OCI-LY1 (cell line): ENCODE data around the gene NOTCH1.

ENCODE experiments used
- H2AFZ ChIP-seq: fragments of 200-600 bp; sonication (generic), shearing (Covaris generic); 2 replicates; pipeline ENCODE4 v1.6.0; 2014; ENCODE audit warnings: antibody characterized with exemption, mild to moderate bottlenecking, low read length
- H3F3A ChIP-seq: fragments of 200-600 bp; sonication (generic), shearing (Covaris generic); 2 replicates; pipeline ENCODE4 v1.6.0; 2014; ENCODE audit warnings: mild to moderate bottlenecking, antibody characterized with exemption, low read length, moderate library complexity; ENCODE audit not compliant: insufficient read depth
- H3K27ac ChIP-seq: fragments of 200-600 bp; sonication (generic); 2 replicates; pipeline ENCODE4 v1.5.1; 2014; ENCODE audit warnings: low read length, mixed run types, mild to moderate bottlenecking, low read depth; ENCODE audit not compliant: poor library complexity, severe bottlenecking
- H3K27me3 ChIP-seq: fragments of 200-600 bp; sonication (generic); 2 replicates; pipeline ENCODE4 v1.6.0; 2014; ENCODE audit warnings: antibody characterized with exemption, mild to moderate bottlenecking, low read length, moderate library complexity; ENCODE audit not compliant: insufficient read depth
- H3K36me3 ChIP-seq: fragments of 200-600 bp; sonication (generic); 2 replicates; pipeline ENCODE4 v1.6.1; 2014; ENCODE audit warnings: mild to moderate bottlenecking, antibody characterized with exemption, low read length, moderate library complexity, mixed read lengths; ENCODE audit not compliant: insufficient read depth
- H3K4me1 ChIP-seq: fragments of 200-600 bp; sonication (generic); 2 replicates; pipeline ENCODE4 v1.5.1; 2014; ENCODE audit warnings: mild to moderate bottlenecking, low read length, moderate library complexity; ENCODE audit not compliant: insufficient read depth, severe bottlenecking
- H3K4me2 ChIP-seq: fragments of 200-600 bp; sonication (generic), shearing (Covaris generic); 2 replicates; pipeline ENCODE4 v1.6.1; 2014; ENCODE audit warnings: low read length
- H3K4me3 ChIP-seq: fragments of 200-600 bp; sonication (generic); 2 replicates; pipeline ENCODE4 v1.5.1; 2014; ENCODE audit warnings: low read length, low read depth, mild to moderate bottlenecking, mixed read lengths; ENCODE audit not compliant: poor library complexity, severe bottlenecking
- H3K79me2 ChIP-seq: fragments of 200-600 bp; shearing (Covaris generic); 2 replicates; pipeline ENCODE4 v1.6.1; 2016; ENCODE audit warnings: mixed run types, low read length, mixed read lengths; ENCODE audit not compliant: insufficient read depth
- H3K9ac ChIP-seq: fragments of 200-600 bp; sonication (generic), shearing (Covaris generic); 2 replicates; pipeline ENCODE4 v1.6.1; 2014; ENCODE audit warnings: mild to moderate bottlenecking, low read length, mixed read lengths
- H3K9me2 ChIP-seq: fragments of 200-600 bp; sonication (generic), shearing (Covaris generic); 2 replicates; pipeline ENCODE4 v1.6.1; 2014; ENCODE audit warnings: low read depth, mild to moderate bottlenecking, low read length, mixed read lengths
- H3K9me3 ChIP-seq: fragments of 200-600 bp; shearing (Covaris generic); 2 replicates; pipeline ENCODE4 v1.6.1; 2014; ENCODE audit warnings: low read length, mixed read lengths
- H4K20me1 ChIP-seq: fragments of 200-600 bp; sonication (generic), shearing (Covaris generic); 2 replicates; pipeline ENCODE4 v1.6.0; 2016; ENCODE audit warnings: mild to moderate bottlenecking, low read length; ENCODE audit not compliant: insufficient read depth
- CTCF ChIP-seq: fragments of 200-600 bp; sonication (generic), shearing (Covaris generic); IDR thresholded peaks from 2 replicates; pipeline ENCODE4 v1.5.1; 2017; ENCODE audit warnings: mild to moderate bottlenecking, antibody characterized with exemption, low read length, moderate library complexity, mixed read lengths
- EZH2 ChIP-seq: fragments of 200-600 bp; sonication (generic), shearing (Covaris generic); IDR thresholded peaks from 2 replicates; pipeline ENCODE4 v1.8.0; 2017; ENCODE audit warnings: borderline replicate concordance, mixed run types, mild to moderate bottlenecking, antibody characterized with exemption, low read length, moderate library complexity, mixed read lengths

NOTCH1 gene

GRCh38 chr9:136568288-136569081, 22.6 kb upstream of the NOTCH1 start:
- Histone ChIP-seq H3K27me3 (peaks cover 29% of the 10 kb centered on the region; the same call in 1 of the 2 replicates), H3K4me2 (no peak overlapping the region), H3K9me2 (no peaks in the 10 kb centered on the region), H4K20me1 (no peaks in the 10 kb centered on the region), H3K9ac (no peak overlapping the region), H3K4me1 (no peaks in the 10 kb centered on the region), H3K4me3 (no peak overlapping the region), H3K9me3 (no peaks in the 10 kb centered on the region), H3K79me2 (no peaks in the 10 kb centered on the region), H3K27ac (no peak overlapping the region), H2AFZ (no peak overlapping the region), H3F3A (no peaks in the 10 kb centered on the region), H3K36me3 (no peaks in the 10 kb centered on the region)
- no peak for TF ChIP-seq CTCF
- TF ChIP-seq EZH2, result no peak

- Histone ChIP-seq H2AFZ (no peak overlapping the region), H3K79me2 (no peaks in the 10 kb centered on the region), H3K9me2 (no peaks in the 10 kb centered on the region), H3K4me3 (no peak overlapping the region), H3K27me3 (peaks cover 26% of the 10 kb centered on the region; the same call in 1 of the 2 replicates), H3K36me3 (no peaks in the 10 kb centered on the region), H3K27ac (no peak overlapping the region), H3K4me2 (no peak overlapping the region), H3K9ac (no peak overlapping the region), H4K20me1 (no peaks in the 10 kb centered on the region), H3K9me3 (no peaks in the 10 kb centered on the region), H3F3A (no peaks in the 10 kb centered on the region), H3K4me1 (no peaks in the 10 kb centered on the region)
- TF ChIP-seq EZH2 (no peak), CTCF (no peak)
Measured at GRCh38 chr9:136567651-136568287, 21.9 kb upstream of the NOTCH1 start.

GRCh38 chr9:136566901-136567300, 21.1 kb upstream of the NOTCH1 start:
- Histone ChIP-seq H3K9me2 (no peaks in the 10 kb centered on the region), H3K27ac (no peak overlapping the region), H3K79me2 (no peaks in the 10 kb centered on the region), H3F3A (no peaks in the 10 kb centered on the region), H4K20me1 (no peaks in the 10 kb centered on the region), H3K4me2 (no peak overlapping the region), H3K4me1 (no peaks in the 10 kb centered on the region), H3K27me3 (peaks cover 21% of the 10 kb centered on the region; the same call in 1 of the 2 replicates), H2AFZ (no peak overlapping the region), H3K9me3 (no peaks in the 10 kb centered on the region), H3K36me3 (no peaks in the 10 kb centered on the region), H3K4me3 (no peak overlapping the region), H3K9ac (no peak overlapping the region)
- no peak for TF ChIP-seq EZH2
- TF ChIP-seq CTCF, result no peak
